Measurements from ENCODE around the gene RGL1. TPM values are rescaled to one million over a fixed set of nuclear protein-coding genes. Genes with fewer than 3 reads are reported as not detected.

The RGL1 gene
- total RNA-seq, 1 donor from 2014 or later, result 15.0 TPM

DNA sequence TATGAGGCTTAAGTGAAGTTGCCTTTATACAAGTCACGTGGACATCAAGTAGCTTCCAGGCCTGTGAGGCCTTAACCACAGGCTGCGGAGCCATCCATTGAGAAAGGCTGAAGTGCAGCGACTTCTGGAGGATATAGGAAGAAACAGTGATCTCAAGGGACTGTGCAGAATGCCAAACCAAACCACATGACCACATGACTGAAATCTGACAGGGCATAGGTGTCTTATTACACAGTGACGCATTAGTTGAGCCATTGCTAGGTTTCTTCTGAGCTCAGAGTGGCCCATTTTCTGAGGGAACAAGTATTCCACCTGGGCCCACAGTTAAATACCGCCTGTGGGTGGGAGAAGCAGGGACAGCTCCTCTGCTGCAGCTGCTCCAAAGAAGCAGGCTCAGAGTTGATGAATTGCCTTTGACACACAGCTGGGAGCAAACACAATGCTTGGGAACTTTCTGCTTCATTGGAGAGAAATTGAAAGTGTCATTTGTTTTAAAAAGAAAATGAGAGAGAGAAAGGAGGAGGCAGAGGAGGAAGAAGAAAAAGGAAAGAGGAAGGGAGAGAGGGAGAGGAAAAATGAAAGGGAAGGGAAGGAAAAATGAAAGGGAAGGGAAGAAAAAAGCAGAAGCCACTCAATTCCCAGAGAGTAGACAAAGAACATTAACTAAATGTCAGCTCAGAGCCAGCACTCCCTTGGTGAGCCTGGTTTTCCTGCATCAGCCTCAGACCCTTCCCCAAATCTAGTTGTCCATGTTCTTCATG is 138.2 kb downstream of the RGL1 start:
- Histone ChIP-seq H3K4me2 (peak overlapping the region; percentile 72), H3K79me2 (ENCODE audit: low read depth) (no peaks in the 10 kb centered on the region), H3K4me1 (peaks cover 50% of the 10 kb centered on the region), H3K27me3 (no peaks in the 10 kb centered on the region), H3K9ac (no peak overlapping the region), H2AFZ (replicated peaks) (no peak overlapping the region), H3K9me3 (ENCODE audit: low read depth) (no peaks in the 10 kb centered on the region), H3K27ac (peak overlapping the region; percentile 77), H3K4me3 (no peak overlapping the region), H3K36me3 (no peaks in the 10 kb centered on the region), H3F3A (ENCODE audit: low read depth) (peaks cover 46% of the 10 kb centered on the region), H4K20me1 (ENCODE audit: low read depth) (no peaks in the 10 kb centered on the region)
- H3K4me3 Mint-ChIP-seq, result peak overlapping the region; percentile 10
- peaks cover 10% of the 10 kb centered on the region for H3K9me3 Mint-ChIP-seq
- TF ChIP-seq EZH2 (IDR thresholded peaks at IDR 0.05) (no peak), EZH2phosphoT487 (IDR thresholded peaks at IDR 0.05) (no peak)
- TF ChIP-seq, protein P1, sequence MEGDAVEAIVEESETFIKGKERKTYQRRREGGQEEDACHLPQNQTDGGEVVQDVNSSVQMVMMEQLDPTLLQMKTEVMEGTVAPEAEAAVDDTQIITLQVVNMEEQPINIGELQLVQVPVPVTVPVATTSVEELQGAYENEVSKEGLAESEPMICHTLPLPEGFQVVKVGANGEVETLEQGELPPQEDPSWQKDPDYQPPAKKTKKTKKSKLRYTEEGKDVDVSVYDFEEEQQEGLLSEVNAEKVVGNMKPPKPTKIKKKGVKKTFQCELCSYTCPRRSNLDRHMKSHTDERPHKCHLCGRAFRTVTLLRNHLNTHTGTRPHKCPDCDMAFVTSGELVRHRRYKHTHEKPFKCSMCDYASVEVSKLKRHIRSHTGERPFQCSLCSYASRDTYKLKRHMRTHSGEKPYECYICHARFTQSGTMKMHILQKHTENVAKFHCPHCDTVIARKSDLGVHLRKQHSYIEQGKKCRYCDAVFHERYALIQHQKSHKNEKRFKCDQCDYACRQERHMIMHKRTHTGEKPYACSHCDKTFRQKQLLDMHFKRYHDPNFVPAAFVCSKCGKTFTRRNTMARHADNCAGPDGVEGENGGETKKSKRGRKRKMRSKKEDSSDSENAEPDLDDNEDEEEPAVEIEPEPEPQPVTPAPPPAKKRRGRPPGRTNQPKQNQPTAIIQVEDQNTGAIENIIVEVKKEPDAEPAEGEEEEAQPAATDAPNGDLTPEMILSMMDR (IDR thresholded peaks at IDR 0.05), result no peak
- H3K4me1 Mint-ChIP-seq, result peaks cover 54% of the 10 kb centered on the region
- peak overlapping the region; percentile 84 for H3K27ac Mint-ChIP-seq
- H3K36me3 Mint-ChIP-seq, result peaks cover 41% of the 10 kb centered on the region
- peaks cover 4% of the 10 kb centered on the region for H3K27me3 Mint-ChIP-seq (ENCODE audit: insufficient read depth, low read depth)
- peak; percentile 84 for DNase-seq (ENCODE audit: low spot score)

DNA sequence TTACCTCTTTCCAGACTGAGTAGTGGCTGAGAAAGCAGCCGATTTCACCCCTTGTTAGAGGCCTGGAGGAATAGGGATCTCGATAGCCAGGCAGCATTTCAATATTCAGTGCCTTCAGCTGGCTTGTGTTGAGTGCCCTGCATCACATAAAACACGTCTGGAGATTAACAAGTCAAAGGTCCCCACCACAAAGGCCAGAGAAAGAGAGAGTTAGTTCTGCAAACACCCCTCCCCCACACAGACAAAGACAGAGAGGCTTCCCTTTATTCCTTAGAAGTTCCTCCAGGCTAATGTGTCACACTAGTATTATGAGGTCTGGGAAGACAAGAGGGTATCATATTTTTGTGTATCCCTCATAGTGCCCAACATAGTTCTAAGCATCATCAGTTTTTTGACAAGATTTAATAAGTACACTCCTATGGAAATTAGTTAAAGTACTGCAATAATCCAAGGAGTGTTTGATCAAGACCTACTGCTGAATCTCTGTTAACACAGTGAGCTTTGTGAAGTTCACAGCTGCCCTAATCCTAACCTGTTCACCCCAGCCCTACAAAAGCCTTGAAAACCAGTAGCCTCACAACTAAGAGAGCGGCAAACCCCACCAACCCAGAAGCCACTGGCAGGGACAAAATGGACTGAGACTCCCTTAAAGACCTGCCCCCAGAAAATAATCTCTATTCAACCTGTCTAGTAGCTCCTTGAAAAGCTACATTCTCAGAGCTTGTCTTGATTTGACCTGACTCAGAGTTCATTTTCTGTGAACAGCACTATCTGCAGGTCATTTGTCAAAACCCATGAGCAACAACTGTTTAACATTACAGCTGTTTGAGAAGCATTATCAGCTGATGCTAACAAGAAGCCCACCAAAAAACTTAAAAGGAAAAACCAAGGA is 140.8 kb downstream of the RGL1 start:
- peak; percentile 88 for DNase-seq (ENCODE audit: low spot score)
- peak overlapping the region; percentile 61 for H3K4me3 Mint-ChIP-seq

DNA sequence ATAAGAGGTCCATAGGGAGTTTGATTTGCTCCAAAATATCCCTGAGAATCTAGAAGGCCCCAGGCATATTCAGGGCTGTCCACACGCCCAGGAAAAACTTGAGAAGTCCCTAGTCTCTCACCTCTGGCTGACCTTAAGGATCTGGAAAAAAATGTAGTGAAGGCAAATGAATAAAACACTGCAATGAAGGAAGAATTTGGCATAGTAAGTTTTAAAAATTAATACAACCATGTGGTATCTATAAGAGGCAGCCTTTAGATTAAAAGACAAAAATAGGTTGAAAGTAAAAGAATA is 141.3 kb downstream of the RGL1 start:
- no peak overlapping the region for H2AFZ ChIP-seq (replicated peaks)
- H3K79me2 ChIP-seq (ENCODE audit: low read depth), result no peaks in the 10 kb centered on the region
- no peaks in the 10 kb centered on the region for H3K27me3 ChIP-seq
- no peak overlapping the region for H3K4me3 Mint-ChIP-seq
- peaks cover 41% of the 10 kb centered on the region for H3K36me3 Mint-ChIP-seq
- H4K20me1 ChIP-seq (ENCODE audit: low read depth), result no peaks in the 10 kb centered on the region
- peaks cover 50% of the 10 kb centered on the region for H3K4me1 ChIP-seq
- peak overlapping the region; percentile 99 for H3K27ac Mint-ChIP-seq
- TF ChIP-seq, protein P1 (IDR thresholded peaks at IDR 0.05), result no peak
- no peak for TF ChIP-seq EZH2 (IDR thresholded peaks at IDR 0.05)
- peak overlapping the region; percentile 34 for H3K4me3 ChIP-seq
- H3K27me3 Mint-ChIP-seq (ENCODE audit: insufficient read depth, low read depth), result peaks cover 2% of the 10 kb centered on the region
- peaks cover 46% of the 10 kb centered on the region for H3F3A ChIP-seq (ENCODE audit: low read depth)
- no peaks in the 10 kb centered on the region for H3K9me3 ChIP-seq (ENCODE audit: low read depth)
- H3K4me2 ChIP-seq, result peak overlapping the region; percentile 72
- H3K9ac ChIP-seq, result no peak overlapping the region
- peaks cover 7% of the 10 kb centered on the region for H3K36me3 ChIP-seq
- DNase-seq (ENCODE audit: low spot score), result no peak
- H3K4me1 Mint-ChIP-seq, result peaks cover 54% of the 10 kb centered on the region
- H3K9me3 Mint-ChIP-seq, result peaks cover 27% of the 10 kb centered on the region
- peak overlapping the region; percentile 78 for H3K27ac ChIP-seq

More for the DNA sequence above, 140.8 kb downstream of the RGL1 start:
- TF ChIP-seq EZH2 (IDR thresholded peaks at IDR 0.05) (no peak), EZH2phosphoT487 (IDR thresholded peaks at IDR 0.05) (no peak)
- TF ChIP-seq, protein P1 (IDR thresholded peaks at IDR 0.05), result no peak
- H3K27me3 Mint-ChIP-seq (ENCODE audit: insufficient read depth, low read depth), result peaks cover 2% of the 10 kb centered on the region
- H3K27me3 ChIP-seq, result no peaks in the 10 kb centered on the region
- no peak overlapping the region for H2AFZ ChIP-seq (replicated peaks)
- H3K4me1 Mint-ChIP-seq, result peaks cover 54% of the 10 kb centered on the region
- H3F3A ChIP-seq (ENCODE audit: low read depth), result peaks cover 46% of the 10 kb centered on the region
- peak overlapping the region; percentile 72 for H3K4me2 ChIP-seq
- peak overlapping the region; percentile 78 for H3K27ac ChIP-seq
- peaks cover 24% of the 10 kb centered on the region for H3K9me3 Mint-ChIP-seq
- no peaks in the 10 kb centered on the region for H3K79me2 ChIP-seq (ENCODE audit: low read depth)
- H4K20me1 ChIP-seq (ENCODE audit: low read depth), result no peaks in the 10 kb centered on the region
- H3K9me3 ChIP-seq (ENCODE audit: low read depth), result no peaks in the 10 kb centered on the region
- peaks cover 50% of the 10 kb centered on the region for H3K4me1 ChIP-seq
- peak overlapping the region; percentile 34 for H3K4me3 ChIP-seq
- peaks cover 39% of the 10 kb centered on the region for H3K36me3 Mint-ChIP-seq
- H3K36me3 ChIP-seq, result peaks cover 7% of the 10 kb centered on the region
- peak overlapping the region; percentile 99 for H3K27ac Mint-ChIP-seq
- H3K9ac ChIP-seq, result no peak overlapping the region
